IMR-90 (cell line): ENCODE data around the gene SUN1. TPM values are rescaled to one million over a fixed set of nuclear protein-coding genes. Genes with fewer than 3 reads are reported as not detected.

Experiments
- ATAC-seq: fragments of 200-7000 bp; cut with Tn5 transposase; 2 replicates; pipeline ENCODE4 v1.9.1; 2020; ENCODE audit warnings: low read depth, mild to moderate bottlenecking, moderate library complexity
- BruUV-seq: library from RNA; stranded (reverse); fragments of 400-500 nt; replicated peaks from 2 replicates; lab custom pipeline; 2021; lab: Mats Ljungman, UMichigan
- CTCF ChIA-PET: fragments of 300-600 bp; formaldehyde crosslinking; extraction: SDS; loops from one replicate; lab custom pipeline; 2021; ENCODE audit warnings: antibody characterized with exemption; lab: Yijun Ruan, JAX
- POLR2A ChIA-PET: fragments of 300-600 bp; sonication (Branson Sonifier 250); formaldehyde crosslinking; loops from one replicate; lab custom pipeline; 2022; ENCODE audit warnings: antibody characterized with exemption; ENCODE audit not compliant: unreplicated experiment; lab: Charles Lee
- DNase-seq: peaks from one replicate; pipeline ENCODE4 v3.0.0; 2013
- H2AFZ ChIP-seq: replicated peaks from 2 replicates; pipeline ENCODE3; 2013; ENCODE audit warnings: low read length, mild to moderate bottlenecking; ENCODE audit not compliant: poor library complexity
- H2AK5ac ChIP-seq: 2 replicates; pipeline ENCODE4 v1.6.1; 2013; ENCODE audit warnings: low read depth, low read length, inconsistent platforms
- H2AK9ac ChIP-seq: replicated peaks from 2 replicates; pipeline ENCODE3; 2013; ENCODE audit warnings: mild to moderate bottlenecking, low read depth, low read length, moderate library complexity; ENCODE audit not compliant: poor library complexity
- H2BK120ac ChIP-seq: 2 replicates; pipeline ENCODE4 v1.6.1; 2013; ENCODE audit warnings: low read depth, low read length, inconsistent platforms
- H2BK15ac ChIP-seq: 3 replicates; pipeline ENCODE4 v1.6.1; 2013; ENCODE audit warnings: low read depth, low read length, inconsistent platforms
- H2BK20ac ChIP-seq: 2 replicates; pipeline ENCODE4 v1.6.1; 2013; ENCODE audit warnings: low read depth, mild to moderate bottlenecking, inconsistent platforms, low read length, moderate library complexity
- H2BK5ac ChIP-seq: 2 replicates; pipeline ENCODE4 v1.6.1; 2013; ENCODE audit warnings: mild to moderate bottlenecking, low read depth, low read length, inconsistent platforms; ENCODE audit not compliant: poor library complexity, severe bottlenecking
- H3K14ac ChIP-seq: replicated peaks from 2 replicates; pipeline ENCODE4 v1.6.1; 2013; ENCODE audit warnings: low read depth, low read length, inconsistent platforms
- H3K18ac ChIP-seq: 2 replicates; pipeline ENCODE4 v1.6.1; 2013; ENCODE audit warnings: low read depth, low read length, control low read depth
- H3K23ac ChIP-seq: 2 replicates; pipeline ENCODE4 v1.6.1; 2013; ENCODE audit warnings: low read depth, low read length, inconsistent platforms
- H3K27ac ChIP-seq: 2 replicates; pipeline ENCODE4 v1.5.1; 2013; ENCODE audit warnings: mild to moderate bottlenecking, control low read depth, low read length; ENCODE audit not compliant: insufficient read depth
- H3K27me3 ChIP-seq: 2 replicates; pipeline ENCODE4 v1.6.1; 2013; ENCODE audit warnings: low read length; ENCODE audit not compliant: control insufficient read depth, insufficient read depth
- H3K36me3 ChIP-seq: 2 replicates; pipeline ENCODE4 v1.6.1; 2013; ENCODE audit warnings: low read length, mixed read lengths; ENCODE audit not compliant: control insufficient read depth, insufficient read depth
- H3K4ac ChIP-seq: 2 replicates; pipeline ENCODE4 v1.6.1; 2013; ENCODE audit warnings: low read depth, low read length, inconsistent platforms
- H3K4me1 ChIP-seq: 2 replicates; pipeline ENCODE4 v1.6.1; 2013; ENCODE audit warnings: low read length, mixed read lengths; ENCODE audit not compliant: control insufficient read depth, insufficient read depth
- H3K4me2 ChIP-seq: 2 replicates; pipeline ENCODE4 v1.6.1; 2013; ENCODE audit warnings: low read depth, mild to moderate bottlenecking, control low read depth, low read length, moderate library complexity
- H3K4me3 ChIP-seq: 2 replicates; pipeline ENCODE4 v1.5.1; 2013; ENCODE audit warnings: low read depth, mild to moderate bottlenecking, control low read depth, low read length, moderate library complexity; ENCODE audit not compliant: insufficient read depth
- H3K56ac ChIP-seq: 2 replicates; pipeline ENCODE4 v1.6.1; 2013; ENCODE audit warnings: low read length, inconsistent platforms; ENCODE audit not compliant: insufficient read depth; ENCODE audit errors: extremely low read depth
- H3K79me1 ChIP-seq, 2 experiments: 2 replicates each; pipeline ENCODE4 v1.6.1; 2013; ENCODE audit warnings: low read length in 2 of 2, inconsistent platforms in 1 of 2, low read depth in 1 of 2
- H3K9ac ChIP-seq: 2 replicates; pipeline ENCODE4 v1.6.1; 2013; ENCODE audit warnings: low read depth, low read length, control low read depth
- H3K9me1 ChIP-seq: 2 replicates; pipeline ENCODE4 v1.6.1; 2013; ENCODE audit warnings: low read length, inconsistent platforms; ENCODE audit not compliant: insufficient read depth
- H3K9me3 ChIP-seq: 2 replicates; pipeline ENCODE4 v1.6.1; 2013; ENCODE audit warnings: low read length; ENCODE audit not compliant: control insufficient read depth, insufficient read depth
- H4K20me1 ChIP-seq: 2 replicates; pipeline ENCODE4 v1.6.1; 2013; ENCODE audit warnings: low read length, inconsistent platforms; ENCODE audit not compliant: insufficient read depth
- H4K5ac ChIP-seq: 2 replicates; pipeline ENCODE4 v1.6.1; 2013; ENCODE audit warnings: mild to moderate bottlenecking, low read depth, low read length, control low read depth
- H4K8ac ChIP-seq, 2 experiments: 2 replicates each; pipeline ENCODE4 v1.6.1; 2013; ENCODE audit warnings: low read depth in 2 of 2, low read length in 2 of 2, control low read depth in 1 of 2, inconsistent platforms in 1 of 2
- H4K91ac ChIP-seq: 2 replicates; pipeline ENCODE4 v1.6.1; 2013; ENCODE audit warnings: low read depth, low read length, inconsistent platforms; ENCODE audit not compliant: insufficient read depth
- NFE2L2 ChIP-seq: fragments of 150-350 bp; IDR thresholded peaks from 2 replicates; pipeline ENCODE4 v1.6.1; 2016; ENCODE audit warnings: low read depth, mild to moderate bottlenecking, low read length
- WGBS, 2 experiments: methylation state at CpG; one replicate each; pipeline versions ENCODE4 v1.1.5 to v1.1.7; 2013; ENCODE audit warnings: missing lambda C conversion rate in 2 of 2; ENCODE audit not compliant: insufficient read length in 1 of 2; ENCODE audit errors: extremely low coverage in 2 of 2; 5-methylcytosine and 5-hydroxymethylcytosine counted together
- dilution Hi-C: fragments of 300-500 bp; cut with HindIII; formaldehyde crosslinking; loops from one replicate; pipeline ENCODE4 v1.14.3; 2018; ENCODE audit warnings: low sequenced_read_pairs; ENCODE audit not compliant: unreplicated experiment
- in situ Hi-C: fragments of 300-500 bp; cut with MboI; formaldehyde crosslinking; loops from 3 replicates; pipeline ENCODE4 v1.14.3; 2019; ENCODE audit warnings: low sequenced_read_pairs, inconsistent platforms, mixed read lengths
- intact Hi-C: fragments of 100-400 bp; cut with micrococcal nuclease; formaldehyde crosslinking; loops from 2 replicates; pipeline ENCODE4 v1.10.0; 2022
- polyA plus RNA-seq, 3 experiments: library from polyadenylated mRNA; depleted of rRNA; stranded (reverse); fragments of >200 nt; gene quantifications; 2 replicates each; pipeline ENCODE4 v1.2.3, GENCODE V29; 2012; ENCODE audit warnings: low replicate concordance in 1 of 3
- total RNA-seq: library from RNA; depleted of rRNA; stranded (reverse); fragments of >200 nt; gene quantifications from 2 replicates; pipeline ENCODE4 v1.2.3, GENCODE V29; 2012

Gene SUN1
- total and polyA plus RNA-seq, 2 of the 4 experiments (the other 2 are of a cell fraction) = 113 to 239 TPM

DNA sequence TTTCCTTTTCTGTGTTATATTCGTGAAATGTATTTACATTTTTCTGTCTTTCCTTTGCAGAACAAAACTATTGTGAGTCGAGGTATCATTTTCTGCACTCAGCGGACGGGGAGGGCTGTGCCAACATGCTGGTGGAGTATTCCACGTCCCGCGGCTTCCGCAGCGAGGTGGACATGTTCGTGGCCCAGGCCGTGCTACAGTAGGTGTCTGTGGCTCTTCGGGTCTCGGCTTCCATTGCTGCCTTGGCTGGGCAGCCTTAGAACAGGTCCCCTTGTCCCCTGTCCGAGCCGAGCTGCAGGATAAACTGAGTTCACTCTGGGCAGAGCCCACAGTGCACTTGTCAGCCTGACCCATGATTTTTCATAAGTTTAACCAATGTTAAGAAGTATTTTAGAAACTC, 58.6 kb downstream of the SUN1 start:
- no peak overlapping the region for H2AK5ac ChIP-seq
- intact Hi-C loops = no loop called here
- no peak overlapping the region for H3K14ac ChIP-seq
- H3K4ac ChIP-seq = no peak overlapping the region
- ATAC-seq (no peak), DNase-seq (no peak)
- no peak overlapping the region for H3K4me2 ChIP-seq
- no peak overlapping the region for H2AFZ ChIP-seq
- H4K20me1 ChIP-seq = peaks cover 31% of the 10 kb centered on the region
- no peak overlapping the region for H2BK20ac ChIP-seq
- H4K91ac ChIP-seq = no peak overlapping the region
- H4K8ac ChIP-seq = no peak overlapping the region
- H3K18ac ChIP-seq = no peak overlapping the region
- ChIA-PET CTCF (no interaction called here), POLR2A (no interaction called here)
- no peak overlapping the region for H3K27ac ChIP-seq
- no peak overlapping the region for H3K9ac ChIP-seq
- no peak overlapping the region for H4K5ac ChIP-seq
- H2BK5ac ChIP-seq = no peak overlapping the region
- H3K36me3 ChIP-seq = peaks cover 66% of the 10 kb centered on the region
- no peaks in the 10 kb centered on the region for H3K9me3 ChIP-seq
- H3K4me1 ChIP-seq = no peaks in the 10 kb centered on the region
- no peaks in the 10 kb centered on the region for H3K27me3 ChIP-seq
- 0 out of 2 replicates have a peak, but pooled peaks cover 5% of the 10 kb centered on the region for H3K9me1 ChIP-seq
- H3K23ac ChIP-seq = no peak overlapping the region
- no peak overlapping the region for H2BK15ac ChIP-seq
- H3K4me3 ChIP-seq = no peak overlapping the region
- no peak overlapping the region for H3K56ac ChIP-seq
- BruUV-seq = no TSS peak
- TF ChIP-seq NFE2L2 = no peak
- no peak overlapping the region for H2AK9ac ChIP-seq
- peaks cover 11 to 37% of the 10 kb centered on the region in 2 experiments for H3K79me1 ChIP-seq
- dilution Hi-C loops = no loop called here
- in situ Hi-C loops = no loop called here
- no peak overlapping the region for H2BK120ac ChIP-seq
- WGBS, 2 experiments = 94% methylated on average over 14 of the region's 15 CpGs; no CpG with 5 or more reads in 1 of the 2 experiments
